Endothelial cell of hepatic sinusoid (primary cell): ENCODE data around the gene WASF2.

ENCODE experiments used
- in situ Hi-C: cut with HindIII; loops from 2 replicates; pipeline ENCODE4 v1.10.0; 2017; ENCODE audit warnings: low sequenced_read_pairs

WASF2 gene

DNA sequence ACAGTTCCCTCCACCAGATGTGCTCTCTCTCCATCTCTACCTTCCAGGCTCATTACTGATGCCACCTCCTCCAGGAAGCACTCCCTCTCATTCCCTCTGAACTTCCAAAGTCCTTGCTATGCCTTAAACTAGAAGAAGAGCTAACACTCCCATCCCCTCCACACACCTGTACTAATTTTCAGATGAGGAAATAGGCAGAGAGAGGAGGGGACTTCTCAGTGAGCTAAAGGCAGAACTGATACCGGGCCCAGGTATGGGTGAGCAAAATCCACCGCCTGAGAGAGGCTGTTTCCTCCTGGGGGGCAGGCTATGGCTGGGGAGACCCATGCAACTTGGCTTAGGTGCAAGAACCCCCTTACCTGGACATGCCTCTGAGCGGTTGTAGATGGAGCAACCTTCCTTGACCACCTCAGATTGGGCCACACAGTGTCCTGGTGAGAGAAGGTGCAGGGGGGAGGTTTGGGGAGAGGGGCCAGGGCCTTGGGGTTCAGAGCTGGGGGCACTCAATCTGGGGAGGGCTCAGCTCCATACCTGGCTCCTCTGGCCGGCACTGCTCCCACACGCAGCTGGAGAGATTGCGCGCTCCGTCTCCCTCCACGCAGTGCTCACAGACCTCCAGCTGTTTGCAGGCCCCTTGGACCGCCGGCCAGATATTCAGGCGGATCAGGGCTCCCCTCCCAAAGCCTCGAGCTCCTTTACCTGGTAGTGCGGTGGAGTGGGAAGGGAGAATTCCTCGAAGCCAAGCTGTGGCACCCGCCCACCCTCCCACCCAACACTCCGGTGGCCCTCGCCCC, 107.8 kb downstream of the WASF2 start:
- in situ Hi-C loops, result no loop called here

DNA sequence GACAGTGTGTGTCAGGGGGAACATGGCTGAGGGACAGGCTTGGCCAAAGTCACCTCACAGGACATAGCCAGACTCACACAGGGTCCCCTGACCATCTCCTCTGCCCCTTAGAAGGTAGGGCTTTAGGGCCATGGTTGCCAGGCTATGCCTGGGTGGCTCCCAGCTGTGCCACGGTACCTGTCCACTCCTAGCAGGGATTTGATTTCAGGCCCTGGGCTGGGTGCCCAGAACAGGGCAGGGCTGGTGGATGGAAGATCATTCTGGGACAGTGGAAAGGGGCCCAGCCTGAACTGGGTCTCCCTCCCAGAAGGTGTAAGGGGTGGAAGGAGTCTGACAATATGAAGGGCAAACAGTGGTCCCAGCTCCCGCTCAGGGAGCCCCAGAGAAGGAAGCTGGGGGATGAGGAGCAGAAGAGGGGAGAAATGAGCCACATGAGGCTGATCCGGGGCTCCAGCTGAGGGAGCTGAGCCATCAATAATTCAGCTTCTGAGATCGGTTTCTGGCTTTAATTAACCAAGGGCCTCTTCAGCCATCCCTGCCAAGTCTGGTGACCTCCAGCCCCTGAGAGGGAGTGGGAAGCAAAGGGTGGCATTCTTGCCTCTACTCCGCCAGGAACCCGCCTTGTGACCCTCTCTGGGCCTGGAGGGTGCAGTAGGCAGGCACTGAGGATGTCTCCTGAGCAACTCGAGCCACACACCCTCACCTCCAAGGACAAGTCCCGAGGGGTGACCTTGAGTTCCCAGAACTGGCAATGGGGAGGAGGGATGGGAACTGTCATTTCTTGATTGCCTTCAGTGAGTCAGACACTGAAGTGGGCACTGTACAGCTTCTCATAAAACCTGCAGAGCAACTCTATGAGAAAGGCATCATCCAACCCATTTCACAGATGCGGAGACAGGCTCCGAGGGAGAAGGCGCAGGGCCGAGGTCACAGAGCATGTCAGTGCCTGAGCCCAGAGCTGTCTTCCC, 108.9 kb downstream of the WASF2 start:
- in situ Hi-C loops, result no loop called here

DNA sequence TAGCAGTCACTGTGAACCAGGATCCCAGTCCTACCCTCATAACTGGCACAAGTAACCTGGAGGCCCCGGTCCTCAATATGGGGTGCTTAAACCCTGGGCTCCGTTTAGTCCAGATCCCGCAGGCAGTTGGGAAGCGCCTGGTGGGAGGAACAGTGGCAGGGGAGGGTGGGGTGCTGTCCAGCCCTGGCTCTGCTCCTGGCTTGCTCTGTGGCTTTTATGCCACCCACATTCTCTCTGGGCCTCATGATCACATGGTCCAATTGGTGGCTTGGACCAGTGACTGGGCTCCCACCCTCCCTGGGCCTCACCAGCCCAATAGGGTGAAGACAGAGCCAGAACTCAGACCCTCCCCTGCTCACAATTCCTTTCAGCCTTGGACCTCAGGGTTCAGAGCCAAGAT, 109.7 kb downstream of the WASF2 start:
- in situ Hi-C loops, result no loop called here

DNA sequence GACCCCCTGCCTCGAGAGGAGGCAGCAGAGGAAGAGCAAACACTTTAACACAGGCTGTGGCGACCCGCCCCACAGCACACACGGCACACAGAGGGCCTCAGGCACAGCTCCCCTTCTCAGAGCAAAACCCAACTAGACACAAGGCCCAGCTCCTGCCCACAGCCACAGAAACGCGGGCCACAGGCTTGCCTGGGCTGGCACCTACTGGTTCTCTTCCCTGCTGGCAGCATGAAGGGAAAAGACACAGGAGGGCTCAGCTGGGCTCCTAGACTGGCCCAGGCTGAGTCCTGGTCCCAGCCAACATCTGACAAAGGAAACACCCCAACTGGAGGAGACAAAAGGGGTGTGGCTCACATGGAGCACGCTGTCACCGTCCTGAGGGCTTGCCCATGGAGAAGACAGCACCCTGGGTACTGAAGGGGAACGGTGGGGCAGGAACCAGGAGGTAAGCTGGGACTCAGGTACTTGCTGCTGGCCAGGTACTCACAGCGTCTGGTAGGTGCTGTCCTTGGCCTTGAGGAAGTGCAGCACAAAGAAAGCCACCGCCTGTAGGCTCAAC, 110.3 kb downstream of the WASF2 start:
- in situ Hi-C loops, result no loop called here

DNA sequence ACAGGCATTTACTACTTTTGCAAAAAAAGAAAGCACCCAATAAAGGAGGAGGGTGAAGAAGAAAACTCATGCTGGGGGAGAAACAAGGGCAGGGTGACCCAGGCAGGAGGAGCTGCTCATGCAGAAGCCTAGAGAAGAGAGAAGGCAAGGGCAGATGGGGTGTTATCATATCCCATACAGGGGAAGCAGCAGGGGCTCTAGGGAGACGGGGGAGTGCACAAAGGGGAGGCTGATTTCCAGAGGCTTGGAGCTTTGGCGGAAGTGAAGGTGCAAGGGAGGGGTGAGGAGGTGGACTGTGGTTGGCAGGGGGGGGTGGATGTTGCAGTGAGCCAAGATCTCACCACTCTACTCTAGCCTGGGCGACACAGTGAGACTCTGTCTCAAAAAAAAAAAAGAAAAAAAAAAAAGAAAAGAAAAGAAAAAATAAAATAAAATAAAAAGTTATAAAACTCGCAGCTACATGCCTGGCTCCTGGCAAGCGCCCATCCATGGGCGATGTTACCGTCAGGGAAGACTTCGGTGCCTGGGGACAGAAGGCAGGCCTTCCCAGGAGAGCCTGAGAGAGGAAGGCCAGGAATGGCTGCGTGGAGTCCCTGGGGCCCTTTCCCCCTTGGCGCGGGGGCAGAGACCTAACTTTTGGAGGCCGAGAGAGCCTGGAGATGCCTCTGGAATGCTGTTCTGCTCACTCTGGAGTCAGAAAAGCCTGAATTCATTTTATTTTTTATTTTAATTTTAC, 112.0 kb downstream of the WASF2 start:
- in situ Hi-C loops, result no loop called here

DNA sequence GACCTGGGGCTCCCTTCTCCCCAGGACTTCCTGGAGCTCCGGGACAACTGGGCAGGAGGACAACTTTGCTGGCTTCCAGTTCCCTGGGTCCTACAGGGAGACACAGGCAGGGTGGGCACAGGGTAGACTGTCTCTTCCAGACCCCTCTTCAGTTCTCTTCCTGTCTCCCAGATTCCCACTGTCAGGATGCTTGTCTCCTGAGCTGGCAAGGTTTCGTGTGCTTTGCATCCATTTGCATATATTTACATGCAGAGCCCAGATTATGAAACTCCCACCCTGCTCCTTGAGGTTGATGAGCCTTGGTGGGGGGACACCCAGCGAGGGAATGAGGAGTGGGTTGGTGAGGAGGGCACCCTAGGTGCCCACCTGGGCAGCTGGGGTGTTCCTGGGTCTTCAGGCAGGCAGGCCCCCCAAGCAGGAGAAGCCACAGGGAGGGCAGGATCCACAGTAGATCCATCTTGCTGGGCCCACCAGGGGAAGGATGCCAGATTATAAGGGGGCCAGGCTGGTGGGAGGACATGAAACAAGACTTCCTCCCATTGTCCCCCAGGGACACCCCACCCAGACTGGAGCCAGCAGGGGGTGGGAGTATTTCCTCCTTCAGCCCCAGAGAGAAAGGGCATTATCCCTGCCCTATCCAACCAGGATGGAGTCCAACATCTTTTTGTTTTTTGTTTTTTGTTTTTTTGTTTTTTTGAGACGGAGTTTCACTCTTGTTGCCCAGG, 115.4 kb downstream of the WASF2 start, which contains the start of gene FCN3:
Gene FCN3, minus strand, starts transcription at position 463 of the 725 bp plus-strand sequence. Its CDS starts 6 bp downstream, at position 457.
- in situ Hi-C loops, result no loop called here

DNA sequence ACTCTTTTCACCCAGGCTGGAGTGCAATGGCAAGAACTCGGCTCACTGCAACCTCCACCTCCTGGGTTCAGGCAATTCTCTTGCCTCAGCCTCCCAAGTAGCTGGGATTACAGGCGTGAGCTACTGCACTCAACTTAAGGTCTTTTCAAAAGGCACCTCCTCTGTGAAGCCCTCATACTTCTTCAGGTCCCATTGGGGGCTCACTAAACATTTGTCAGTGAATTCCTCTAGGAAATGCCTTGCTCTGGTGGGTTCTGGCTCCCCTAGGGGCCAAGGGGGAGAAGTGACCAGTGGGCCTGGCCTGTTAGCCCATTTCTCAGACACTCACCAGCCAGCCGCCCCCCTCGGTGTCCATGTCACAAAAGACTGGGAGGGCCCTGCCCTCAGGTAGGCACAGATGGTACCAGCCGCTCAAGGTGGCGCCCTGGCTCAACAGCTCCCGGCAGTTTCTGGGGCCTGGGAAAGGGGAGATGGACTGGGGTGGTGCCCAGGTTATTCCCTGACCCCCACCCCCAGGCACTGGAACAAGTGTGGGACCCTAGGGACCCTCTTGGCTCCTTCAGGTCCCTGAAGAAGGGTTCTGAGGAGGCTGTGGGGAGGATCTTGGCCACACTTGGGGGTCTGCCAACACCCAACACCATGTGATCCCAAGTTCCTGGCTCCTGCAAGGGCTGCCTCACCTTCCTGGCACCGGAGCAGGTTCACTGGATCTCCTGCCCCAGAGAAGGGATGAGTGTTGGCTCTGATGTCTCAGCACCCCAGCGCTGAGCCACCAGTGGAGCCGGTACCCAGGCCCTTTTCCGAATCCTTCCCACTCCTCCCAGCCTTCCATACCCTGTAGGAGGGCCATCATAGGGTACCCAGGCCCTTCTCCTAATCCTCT, 116.9 kb downstream of the WASF2 start:
- in situ Hi-C loops, result no loop called here

DNA sequence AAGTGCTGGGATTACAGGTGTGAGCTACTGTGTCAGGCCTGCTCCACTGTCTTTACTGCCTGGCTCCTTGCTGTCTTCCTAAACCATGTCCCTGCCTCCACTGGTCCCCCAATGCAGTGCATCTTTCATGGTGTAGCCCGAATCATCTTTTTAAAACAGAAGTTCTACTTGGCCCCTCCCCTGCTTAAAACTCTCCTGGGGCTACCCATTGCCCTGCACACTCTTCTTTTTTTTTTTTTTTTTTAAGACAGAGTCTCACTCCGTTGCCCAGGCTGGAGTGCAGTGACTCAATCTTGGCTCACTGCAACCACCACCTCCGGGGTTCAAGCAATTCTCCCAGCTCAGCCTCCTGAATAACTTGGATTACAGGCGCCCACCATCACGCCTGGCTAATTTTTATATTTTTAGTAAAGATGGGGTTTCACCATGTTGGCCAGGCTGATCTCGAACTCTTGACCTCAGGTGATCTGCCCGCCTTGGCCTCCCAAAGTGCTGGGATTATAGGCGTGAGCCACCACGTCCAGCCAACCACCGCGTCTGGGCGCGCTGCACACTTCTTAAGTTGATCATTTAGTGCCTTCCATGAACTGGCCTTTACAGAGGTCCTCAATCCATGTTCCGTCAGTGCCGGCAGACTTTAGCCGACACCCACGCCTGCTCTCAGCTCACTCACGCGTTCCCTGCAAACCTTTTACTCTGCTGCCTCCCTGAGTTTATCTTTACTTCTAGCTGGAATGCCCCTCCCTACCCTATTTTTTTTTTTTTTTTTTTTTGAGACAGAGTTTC, 117.8 kb downstream of the WASF2 start:
- in situ Hi-C loops, result no loop called here

DNA sequence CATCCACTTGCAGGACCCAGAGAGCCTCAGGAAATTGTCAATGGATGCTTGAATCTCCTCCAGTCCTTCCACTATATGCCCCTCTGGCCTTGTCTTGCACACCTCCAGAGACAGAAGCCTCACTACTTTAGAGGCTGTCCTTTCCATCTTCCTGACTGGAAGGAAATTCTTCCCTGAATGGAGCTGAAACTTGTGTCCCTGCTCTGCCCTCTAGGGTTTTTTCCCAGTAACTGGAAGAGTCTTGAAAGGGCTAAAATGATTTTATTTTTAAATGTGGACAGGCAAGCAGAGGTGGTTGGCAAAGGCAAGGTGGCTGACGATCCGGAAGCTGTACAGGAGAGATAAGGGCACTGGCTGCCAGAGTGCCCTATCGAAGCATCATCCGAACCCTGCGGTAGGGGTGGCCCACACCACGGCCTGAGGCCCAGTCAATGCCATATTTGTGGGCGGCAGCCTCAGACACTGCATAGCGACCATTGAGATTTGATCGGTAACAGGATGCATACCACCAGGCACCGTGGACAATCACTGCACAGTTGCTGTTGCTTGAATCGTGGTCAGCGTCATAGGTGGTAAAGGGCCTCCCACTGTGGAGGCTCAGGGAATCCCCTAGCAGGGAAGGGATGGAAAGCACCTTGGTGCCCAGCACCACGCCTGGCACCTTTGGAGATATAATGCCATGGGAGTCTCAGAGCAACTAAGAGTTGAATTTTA, 120.9 kb downstream of the WASF2 start:
- in situ Hi-C loops, result no loop called here

DNA sequence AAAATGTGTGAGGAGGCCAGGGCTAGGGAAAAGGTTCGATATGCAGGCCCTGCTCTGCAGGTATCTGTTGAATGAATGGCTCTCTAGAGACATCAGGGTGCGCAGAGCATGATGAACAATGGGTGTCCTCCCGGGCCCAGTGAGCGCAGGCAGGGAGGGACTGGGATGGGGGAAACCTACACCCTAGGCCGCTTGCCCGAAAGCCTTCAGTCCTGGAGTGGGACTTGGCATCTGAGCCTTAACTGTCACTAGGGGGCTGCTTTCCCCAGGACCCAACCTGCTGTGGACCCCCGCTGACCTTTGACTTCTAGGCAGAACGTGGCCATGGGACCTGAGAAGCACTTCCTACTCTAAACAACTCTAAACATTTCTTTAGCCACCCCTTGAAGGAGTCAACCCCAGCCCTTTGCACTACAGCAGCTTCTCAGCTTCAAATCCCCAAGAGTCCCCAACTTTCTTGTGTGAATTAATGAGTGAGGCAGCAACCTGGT, 122.8 kb downstream of the WASF2 start:
- in situ Hi-C loops, result no loop called here

DNA sequence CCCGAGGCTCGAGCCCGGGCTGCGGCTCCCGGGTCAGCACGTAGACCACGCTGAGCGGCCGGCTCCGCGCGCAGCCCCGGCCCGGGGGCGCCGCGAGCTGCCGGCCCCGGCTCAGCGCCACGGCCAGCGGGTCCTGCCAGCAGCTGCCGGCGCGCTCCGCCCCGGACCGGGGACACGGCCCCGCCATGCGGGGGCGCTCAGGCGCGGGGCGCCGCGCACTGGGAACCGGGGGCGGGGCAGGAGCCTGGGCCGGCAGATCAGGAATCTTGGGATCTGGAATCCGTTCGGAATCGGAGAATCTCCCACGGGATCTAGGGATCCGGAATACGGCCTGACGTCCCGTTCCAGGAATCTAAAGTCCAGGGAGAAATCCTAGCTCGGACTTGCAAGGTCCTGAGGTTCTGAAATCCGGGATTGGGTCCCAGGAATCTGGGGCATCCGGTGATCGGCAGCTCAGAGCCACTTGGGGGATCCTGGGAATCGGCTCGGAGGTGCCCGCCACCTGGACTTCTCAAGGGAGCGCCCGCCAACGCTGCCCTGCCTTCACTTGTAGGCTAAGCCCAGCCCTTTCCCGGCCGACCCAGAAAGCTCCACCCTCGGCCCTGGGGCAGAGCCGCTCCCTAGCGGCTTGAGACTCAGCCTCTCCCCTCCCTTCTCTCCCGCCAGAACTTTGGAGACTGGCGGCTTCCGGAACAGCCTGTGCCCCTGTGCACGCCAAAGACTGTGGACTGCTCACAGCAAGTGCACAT, 123.4 kb downstream of the WASF2 start, which contains the start of gene MAP3K6:
Gene MAP3K6, minus strand, starts transcription at position 551 of the 749 bp plus-strand sequence. Its CDS starts 364 bp downstream, at position 187.
- in situ Hi-C loops, result no loop called here

DNA sequence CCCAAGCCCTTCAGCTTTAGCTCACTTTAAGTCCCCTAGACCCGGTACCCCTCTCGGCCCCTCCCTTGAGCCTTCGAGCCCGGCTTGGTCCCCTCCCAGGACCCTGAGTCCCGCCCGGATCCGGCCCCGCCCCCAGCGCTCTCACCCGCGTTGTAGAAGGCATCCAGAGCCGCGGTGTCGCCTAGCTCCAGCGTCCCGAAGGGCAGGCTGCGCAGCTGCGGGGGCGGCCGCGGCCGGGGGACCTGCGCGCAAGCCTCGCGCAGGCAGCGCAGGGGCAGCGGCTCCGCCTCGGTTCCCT, 123.9 kb downstream of the WASF2 start:
- in situ Hi-C loops, result no loop called here

DNA sequence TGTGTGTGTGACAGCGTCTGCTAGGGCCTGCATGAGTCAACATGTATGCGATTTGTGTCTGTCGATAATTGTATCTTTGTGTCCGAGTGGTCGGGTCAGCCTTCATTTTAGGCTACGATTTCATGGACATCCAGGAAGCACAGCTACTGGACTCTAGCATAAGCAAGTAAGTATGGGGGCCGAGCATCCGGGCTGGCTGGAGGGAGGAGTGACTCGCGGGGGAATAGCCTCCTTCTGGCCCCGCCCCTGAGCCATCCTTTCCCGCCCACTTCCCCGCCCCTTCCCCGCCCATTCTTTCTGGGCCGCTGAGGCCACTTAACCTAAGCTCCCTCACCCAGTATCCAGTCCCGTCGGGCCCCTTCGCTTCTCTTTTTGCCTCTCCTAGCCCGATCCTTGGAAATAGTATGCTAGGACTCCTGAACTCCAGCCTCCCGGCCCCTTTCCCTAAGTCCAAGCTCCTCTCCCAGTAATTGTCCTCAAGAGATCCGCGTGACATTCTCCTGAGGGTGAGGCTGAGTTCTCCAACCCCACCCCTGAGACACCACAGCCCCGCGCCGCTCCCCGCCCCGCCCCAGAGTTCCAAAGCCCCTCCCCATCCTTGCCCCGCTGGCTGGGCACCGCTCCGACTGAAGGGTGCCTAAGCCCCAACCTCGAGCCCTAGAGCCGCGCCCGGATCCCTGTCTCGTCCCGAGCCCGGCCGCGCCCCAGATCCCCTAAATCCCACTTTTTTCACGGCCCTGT, 124.4 kb downstream of the WASF2 start:
- in situ Hi-C loops, result no loop called here

DNA sequence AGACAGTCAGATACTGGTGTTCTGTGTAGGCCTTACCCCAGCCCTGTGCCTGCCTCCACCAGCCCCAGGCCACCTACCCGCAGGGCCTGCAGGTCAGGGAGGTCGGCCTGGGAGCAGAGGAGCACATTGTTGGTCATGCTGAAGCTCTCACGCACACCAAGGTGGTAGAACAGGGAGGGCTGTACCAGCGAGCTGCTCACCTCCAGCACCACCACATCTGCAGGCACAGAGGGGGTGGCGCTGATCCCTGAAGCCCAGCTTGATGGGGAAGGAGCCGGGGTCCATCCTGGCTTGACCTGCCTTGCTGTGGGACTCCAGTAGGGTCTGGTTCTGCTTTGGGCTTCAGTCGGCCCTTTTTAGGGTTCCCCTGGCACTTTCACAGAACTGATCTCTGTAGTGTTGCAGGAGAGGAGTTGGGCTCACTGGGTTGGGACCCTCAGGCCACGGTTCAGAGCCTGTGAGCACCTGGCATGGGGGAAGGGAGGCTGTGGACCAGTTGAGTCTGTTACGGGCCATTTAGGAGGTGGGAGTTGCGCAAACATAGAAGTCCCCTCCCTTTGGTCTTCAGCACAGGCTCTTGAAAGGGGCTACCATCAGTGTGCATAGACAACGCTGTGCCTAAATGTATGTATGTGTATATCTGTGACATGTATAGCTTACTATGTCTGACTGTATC, 125.1 kb downstream of the WASF2 start:
- in situ Hi-C loops, result no loop called here

DNA sequence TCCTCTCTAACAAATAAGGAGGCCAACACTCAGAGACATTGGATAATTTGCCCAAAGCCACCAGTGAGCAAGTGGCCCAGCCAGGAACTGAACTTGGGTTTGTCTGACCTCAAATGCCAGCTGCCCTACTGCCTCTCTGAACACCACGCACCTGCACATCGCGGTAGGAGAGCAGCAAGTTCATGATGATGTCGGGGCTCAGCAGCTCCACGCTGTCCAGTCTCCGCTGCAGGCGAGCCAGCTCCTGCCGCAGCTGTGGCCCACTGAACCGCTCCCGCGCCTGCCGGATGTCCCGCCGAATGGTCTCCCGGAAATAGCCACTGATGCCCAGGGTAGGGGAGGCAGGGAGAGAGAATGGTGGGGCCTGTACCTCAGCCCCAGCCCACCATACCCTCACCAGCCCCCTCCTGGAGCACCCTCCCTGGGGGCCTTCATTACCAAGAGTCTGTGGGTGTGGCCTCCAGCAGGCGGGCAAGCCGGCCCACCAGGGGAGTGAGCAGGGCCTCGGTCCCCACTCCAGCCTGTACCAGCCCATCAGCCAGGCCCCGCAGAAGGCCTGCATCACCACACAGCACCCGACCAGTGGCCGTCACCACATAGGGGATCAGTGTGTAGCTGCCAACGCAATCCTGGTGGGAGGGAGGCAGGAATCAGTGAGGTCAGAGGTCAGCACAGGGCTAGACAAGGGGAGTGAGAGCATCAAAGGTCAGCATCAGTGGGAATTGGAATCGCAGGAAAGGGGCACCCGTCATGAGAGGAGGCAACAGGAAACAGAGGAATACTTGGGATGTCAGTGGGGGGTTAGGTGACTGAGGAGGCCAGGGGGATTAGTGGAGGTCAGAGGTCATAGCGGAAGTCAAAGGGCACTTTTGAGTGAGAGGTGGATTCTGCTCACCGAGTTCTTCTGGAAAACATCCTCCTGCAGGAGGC, 125.9 kb downstream of the WASF2 start:
- in situ Hi-C loops, result no loop called here
